ENCODE data around the gene PRRX2.

- TF ChIP-seq, protein P1, sequence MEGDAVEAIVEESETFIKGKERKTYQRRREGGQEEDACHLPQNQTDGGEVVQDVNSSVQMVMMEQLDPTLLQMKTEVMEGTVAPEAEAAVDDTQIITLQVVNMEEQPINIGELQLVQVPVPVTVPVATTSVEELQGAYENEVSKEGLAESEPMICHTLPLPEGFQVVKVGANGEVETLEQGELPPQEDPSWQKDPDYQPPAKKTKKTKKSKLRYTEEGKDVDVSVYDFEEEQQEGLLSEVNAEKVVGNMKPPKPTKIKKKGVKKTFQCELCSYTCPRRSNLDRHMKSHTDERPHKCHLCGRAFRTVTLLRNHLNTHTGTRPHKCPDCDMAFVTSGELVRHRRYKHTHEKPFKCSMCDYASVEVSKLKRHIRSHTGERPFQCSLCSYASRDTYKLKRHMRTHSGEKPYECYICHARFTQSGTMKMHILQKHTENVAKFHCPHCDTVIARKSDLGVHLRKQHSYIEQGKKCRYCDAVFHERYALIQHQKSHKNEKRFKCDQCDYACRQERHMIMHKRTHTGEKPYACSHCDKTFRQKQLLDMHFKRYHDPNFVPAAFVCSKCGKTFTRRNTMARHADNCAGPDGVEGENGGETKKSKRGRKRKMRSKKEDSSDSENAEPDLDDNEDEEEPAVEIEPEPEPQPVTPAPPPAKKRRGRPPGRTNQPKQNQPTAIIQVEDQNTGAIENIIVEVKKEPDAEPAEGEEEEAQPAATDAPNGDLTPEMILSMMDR (IDR thresholded peaks at IDR 0.05), result no peak
- no peak for TF ChIP-seq POLR2A (IDR thresholded peaks at IDR 0.05)
Measured at GRCh38 chr9:129646252-129646651, 19.2 kb upstream of the PRRX2 start.
